Ramos (cell line): Measurements from ENCODE around the gene TREH.

Experiments
- in situ Hi-C: fragments of 300-500 bp; cut with MboI; formaldehyde crosslinking; loops from one replicate; pipeline ENCODE4 v1.14.3; 2022; ENCODE audit warnings: low sequenced_read_pairs; ENCODE audit not compliant: unreplicated experiment

TREH gene

GRCh38 chr11:118672846-118673245, 6.6 kb downstream of the TREH start:
- in situ Hi-C loops: no loop called here

DNA sequence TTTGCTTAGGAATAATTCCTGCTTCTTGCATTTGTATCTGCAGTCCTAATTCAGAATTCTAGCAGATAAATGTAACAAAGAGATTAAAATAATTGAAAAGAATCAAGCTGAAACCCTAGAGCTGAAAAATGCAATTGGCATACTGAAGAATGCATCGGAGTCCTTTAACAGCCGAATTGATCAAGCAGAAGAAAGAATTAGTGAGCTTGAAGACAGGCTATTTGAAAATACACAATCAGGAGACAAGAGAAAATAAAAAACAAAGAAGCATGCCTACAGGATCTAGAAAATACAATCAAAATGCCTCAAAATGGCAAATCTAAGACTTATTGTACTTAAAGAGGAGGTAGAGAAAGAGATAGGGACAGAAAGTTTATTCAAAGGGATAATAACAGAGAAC, 8.2 kb downstream of the TREH start:
- in situ Hi-C loops: no loop called here

DNA sequence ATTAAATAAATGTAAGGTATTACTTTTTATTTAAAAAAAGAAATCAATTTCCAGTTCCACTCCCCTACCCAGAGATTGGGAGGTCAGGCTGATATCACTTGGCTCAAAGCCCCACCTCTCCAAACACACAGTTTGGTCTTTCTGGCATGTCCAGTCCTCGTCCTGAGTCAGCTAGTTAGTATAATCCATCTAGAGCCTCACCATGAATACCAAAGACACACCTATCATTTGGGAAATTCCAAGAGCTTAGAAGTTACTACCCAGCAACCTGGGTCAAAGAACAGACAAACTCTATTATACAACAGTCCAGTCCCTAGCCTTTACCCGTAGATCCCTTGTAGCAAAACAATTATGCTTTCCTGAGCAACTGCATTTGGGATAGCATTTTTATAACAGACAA, 9.4 kb downstream of the TREH start:
- in situ Hi-C loops: no loop called here

DNA sequence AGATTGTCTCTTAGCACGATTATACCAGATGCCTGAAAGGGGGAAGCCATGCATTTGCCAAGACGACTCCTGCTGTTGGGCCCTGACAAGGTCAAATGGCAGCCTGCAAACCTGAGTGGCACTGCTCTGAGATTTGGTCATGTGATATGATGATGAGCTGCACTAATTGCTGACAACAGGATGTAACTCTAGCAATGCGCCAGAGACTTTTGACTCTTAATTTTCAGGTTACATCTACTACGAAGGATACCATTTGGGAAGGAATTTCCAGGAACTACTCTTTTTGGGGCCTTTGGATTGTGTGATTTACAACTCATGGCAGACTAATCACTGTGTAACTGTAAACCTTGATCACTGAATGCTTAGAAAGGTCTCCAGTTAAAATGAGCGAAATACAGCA, 13.1 kb downstream of the TREH start:
- in situ Hi-C loops: no loop called here

GRCh38 chr11:118663902-118664301, 15.5 kb downstream of the TREH start:
- in situ Hi-C loops: no loop called here

DNA sequence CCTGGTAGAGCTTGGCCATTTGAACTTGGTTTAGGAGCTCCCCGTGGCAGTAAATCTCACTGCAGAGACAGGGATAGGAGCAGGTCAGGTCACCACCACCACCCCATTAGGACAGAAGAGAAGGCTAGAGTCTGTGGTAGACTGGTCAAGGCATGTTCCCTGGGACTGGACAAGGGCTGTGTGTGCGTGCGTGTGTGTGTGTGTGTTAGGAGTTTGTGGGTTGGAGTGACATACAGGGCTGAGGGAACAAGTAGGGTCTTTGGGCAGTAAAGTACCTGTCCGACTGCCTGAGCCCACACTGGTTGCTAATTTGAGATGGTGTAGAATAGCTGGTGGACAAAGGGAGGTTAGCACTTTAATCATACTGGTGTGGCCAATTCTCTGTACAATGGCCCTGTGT, 16.1 kb downstream of the TREH start:
- in situ Hi-C loops: no loop called here

- in situ Hi-C loops: no loop called here
Observed at GRCh38 chr11:118662401-118663271, 16.8 kb downstream of the TREH start.

- in situ Hi-C loops: no loop called here
Observed at GRCh38 chr11:118661425-118662301, 17.8 kb downstream of the TREH start.

DNA sequence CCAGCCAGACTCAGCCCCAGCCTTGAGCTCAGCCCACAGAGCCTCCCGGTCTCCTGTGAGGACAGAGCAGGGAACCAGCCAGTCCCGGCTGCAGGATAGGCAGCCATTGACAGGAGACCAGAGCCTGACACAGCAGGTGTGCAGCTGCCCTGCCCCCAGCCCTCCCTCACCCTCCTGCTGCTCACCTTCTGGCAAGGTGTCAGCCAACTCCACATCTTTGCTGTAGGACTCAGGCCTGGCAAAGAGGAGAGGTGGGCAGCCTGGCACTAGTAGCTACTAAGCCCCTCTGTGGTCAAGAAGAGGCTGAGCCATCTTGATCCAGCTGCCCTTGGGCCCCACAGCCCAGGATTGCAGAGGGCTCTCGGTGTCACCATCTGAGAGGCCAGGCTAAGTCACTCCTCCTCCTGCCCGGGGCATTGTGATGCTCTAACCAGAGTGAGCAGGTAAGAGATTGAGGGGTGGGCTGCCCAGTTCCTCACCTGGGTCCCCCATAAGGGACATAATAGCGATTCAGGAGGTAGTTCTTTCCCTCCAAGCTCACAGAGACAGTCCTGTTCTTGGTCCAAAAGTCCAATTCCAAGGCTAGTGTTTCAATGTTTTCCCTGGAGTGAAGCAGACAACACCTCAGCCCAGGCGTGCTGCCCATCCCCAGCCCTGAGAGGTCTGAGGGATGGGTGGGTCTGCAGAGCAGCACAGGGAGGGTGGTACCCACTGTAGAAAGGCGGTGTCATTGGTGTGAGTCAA, 18.6 kb downstream of the TREH start:
- in situ Hi-C loops: no loop called here

GRCh38 chr11:118659953-118660680, 19.3 kb downstream of the TREH start:
- in situ Hi-C loops: no loop called here

GRCh38 chr11:118659314-118659952, 20.0 kb downstream of the TREH start:
- in situ Hi-C loops: no loop called here

DNA sequence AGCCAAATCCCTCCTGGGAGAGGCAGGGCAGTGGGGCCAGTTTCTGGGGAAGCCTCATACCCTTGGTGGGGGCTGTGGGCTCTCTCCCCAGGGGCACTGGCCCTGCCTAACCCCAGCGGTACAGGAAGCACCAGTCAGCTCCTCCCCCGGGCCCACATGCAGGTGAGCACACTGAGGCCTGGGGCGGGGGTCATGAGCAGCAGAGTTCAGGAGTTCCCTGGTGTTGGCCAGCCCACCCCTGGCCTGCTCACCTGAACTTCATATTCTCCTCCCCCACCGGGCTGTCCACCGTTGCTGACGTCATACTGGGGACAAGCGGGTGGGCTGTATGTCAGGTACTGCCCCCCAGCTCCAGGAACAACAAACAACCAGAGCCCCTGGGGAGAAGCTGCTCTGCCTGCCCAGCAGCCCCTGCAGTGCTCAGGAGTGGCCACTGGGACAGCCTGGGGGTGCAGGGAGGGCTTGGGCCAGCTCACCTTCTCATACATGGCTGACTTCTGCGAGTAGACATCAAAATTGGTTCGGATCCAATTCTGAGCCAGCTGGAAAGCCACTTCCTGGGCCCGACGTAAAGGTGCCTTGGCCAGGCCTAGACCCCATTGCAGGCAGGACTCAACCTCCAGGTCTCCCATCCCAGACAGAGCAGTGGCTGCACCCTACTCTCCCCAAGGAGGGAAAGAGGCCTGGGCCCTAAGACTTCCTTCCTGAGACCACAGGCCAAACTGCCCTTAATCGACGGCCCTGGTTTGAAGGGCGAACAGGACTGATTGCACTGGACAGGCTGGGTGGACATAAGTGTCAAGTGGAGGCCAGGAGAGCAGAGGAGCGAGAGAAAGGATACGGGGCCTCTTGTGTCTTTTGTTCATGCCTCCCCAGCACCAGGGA, 20.8 kb downstream of the TREH start:
- in situ Hi-C loops: no loop called here

- in situ Hi-C loops: no loop called here
Observed at GRCh38 chr11:118657709-118658428, 21.6 kb downstream of the TREH start.

- in situ Hi-C loops: no loop called here
Observed at GRCh38 chr11:118657238-118657637, 22.2 kb downstream of the TREH start.

- in situ Hi-C loops: no loop called here
Observed at GRCh38 chr11:118656563-118657165, 22.8 kb downstream of the TREH start.

DNA sequence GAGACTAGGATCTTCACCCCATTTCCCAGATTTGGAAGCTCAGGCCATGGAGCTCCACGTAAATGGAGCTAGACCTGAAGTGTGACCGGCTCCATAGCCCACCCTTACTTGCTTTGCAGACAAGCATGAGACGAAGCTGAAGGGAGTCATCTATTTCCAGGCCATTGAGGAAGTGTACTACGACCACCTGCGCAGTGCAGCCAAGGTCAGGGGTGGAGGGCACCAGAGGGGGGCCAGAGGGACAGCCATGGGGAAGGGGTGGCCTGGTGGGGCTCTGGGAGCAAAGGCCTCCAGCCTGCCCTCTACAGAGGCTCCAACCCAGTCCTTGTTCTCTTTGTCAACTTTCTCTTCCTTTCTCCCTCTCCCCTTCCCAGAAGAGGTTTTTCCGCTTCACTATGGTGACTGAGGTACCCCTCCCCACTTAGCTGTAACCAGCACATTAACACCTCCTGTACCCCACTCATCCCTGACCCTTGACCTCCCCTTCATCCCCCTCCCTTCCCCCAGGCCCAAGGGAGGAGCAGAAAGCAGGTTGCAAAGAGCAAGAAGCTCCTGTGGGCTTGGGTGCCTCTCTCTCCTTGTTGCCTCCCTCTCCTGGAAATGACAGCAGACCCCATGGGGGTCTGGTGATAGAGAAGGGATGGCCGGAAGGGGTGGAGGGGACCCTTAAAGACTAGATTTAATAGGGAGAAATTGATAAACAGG, 23.8 kb downstream of the TREH start:
- in situ Hi-C loops: no loop called here
